ENCODE data around the gene PIK3IP1.

DNA sequence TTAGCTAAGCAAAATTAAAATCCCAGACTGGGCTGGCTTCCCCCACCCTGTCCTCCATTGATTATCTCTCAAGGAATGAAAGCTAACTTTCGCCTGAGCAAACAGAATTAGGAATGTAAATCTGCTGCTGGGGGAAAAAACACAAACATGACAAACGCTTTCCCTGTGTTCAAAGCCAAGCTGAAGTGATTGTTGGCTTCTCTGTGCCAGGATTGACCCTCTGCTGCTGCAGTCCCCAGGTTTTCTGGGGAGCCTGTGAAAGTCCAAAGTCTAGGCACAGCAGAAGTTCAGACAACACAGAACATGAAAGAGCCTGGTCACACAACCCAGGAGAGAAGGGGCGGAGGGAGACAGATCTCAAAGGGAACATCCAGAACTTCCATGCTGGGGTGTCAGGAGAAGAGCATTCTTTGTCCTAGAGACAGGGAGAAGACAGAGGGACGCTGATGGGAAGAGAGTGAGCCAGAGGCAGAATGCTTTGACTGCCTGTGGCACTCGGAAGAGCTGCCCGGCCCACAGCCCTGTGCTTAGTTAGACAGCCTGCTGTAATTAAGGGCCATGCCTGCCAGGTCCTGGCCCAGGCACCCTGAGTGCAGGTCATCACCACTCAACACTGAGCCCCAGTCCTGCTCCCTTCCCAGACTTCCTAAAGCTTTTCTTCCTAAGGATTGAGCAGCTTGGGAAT, 47.0 kb upstream of the PIK3IP1 start:
- TF ChIP-seq, protein P1, sequence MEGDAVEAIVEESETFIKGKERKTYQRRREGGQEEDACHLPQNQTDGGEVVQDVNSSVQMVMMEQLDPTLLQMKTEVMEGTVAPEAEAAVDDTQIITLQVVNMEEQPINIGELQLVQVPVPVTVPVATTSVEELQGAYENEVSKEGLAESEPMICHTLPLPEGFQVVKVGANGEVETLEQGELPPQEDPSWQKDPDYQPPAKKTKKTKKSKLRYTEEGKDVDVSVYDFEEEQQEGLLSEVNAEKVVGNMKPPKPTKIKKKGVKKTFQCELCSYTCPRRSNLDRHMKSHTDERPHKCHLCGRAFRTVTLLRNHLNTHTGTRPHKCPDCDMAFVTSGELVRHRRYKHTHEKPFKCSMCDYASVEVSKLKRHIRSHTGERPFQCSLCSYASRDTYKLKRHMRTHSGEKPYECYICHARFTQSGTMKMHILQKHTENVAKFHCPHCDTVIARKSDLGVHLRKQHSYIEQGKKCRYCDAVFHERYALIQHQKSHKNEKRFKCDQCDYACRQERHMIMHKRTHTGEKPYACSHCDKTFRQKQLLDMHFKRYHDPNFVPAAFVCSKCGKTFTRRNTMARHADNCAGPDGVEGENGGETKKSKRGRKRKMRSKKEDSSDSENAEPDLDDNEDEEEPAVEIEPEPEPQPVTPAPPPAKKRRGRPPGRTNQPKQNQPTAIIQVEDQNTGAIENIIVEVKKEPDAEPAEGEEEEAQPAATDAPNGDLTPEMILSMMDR (IDR thresholded peaks at IDR 0.05) = no peak
- no peak for TF ChIP-seq POLR2A (IDR thresholded peaks at IDR 0.05)
